NCI-H1048 (cell line): Measurements from ENCODE around the gene FOXP2.
"Not testable (repeated sequence)": the region's sequence is repeated elsewhere in the genome, so short reads cannot be mapped to it uniquely, and the experiment has no call there.

Source experiments
- DNase-seq: peaks from one replicate; lab custom pipeline; 2025; lab: John Stamatoyannopoulos, UW

The FOXP2 gene

GRCh38 chr7:114414156-114415063 is at the start of gene FOXP2:
Gene FOXP2, plus strand, starts transcription at chr7:114414815. Its CDS starts 11,697 bp downstream, at chr7:114426512.
- no peak for DNase-seq

GRCh38 chr7:114365791-114366190 is 48.8 kb upstream of the FOXP2 start:
- DNase-seq, result no peak

GRCh38 chr7:114368492-114368891 is 46.1 kb upstream of the FOXP2 start:
- no peak for DNase-seq

GRCh38 chr7:114369294-114369693 is 45.3 kb upstream of the FOXP2 start:
- DNase-seq, result no peak

GRCh38 chr7:114372619-114373018 is 42.0 kb upstream of the FOXP2 start:
- DNase-seq, result no peak

- no peak for DNase-seq
Measured at GRCh38 chr7:114375907-114376306, 38.7 kb upstream of the FOXP2 start.

- DNase-seq, result not testable (repeated sequence)
Measured at GRCh38 chr7:114383946-114384345, 30.7 kb upstream of the FOXP2 start.

GRCh38 chr7:114384346-114384745 is 30.3 kb upstream of the FOXP2 start:
- DNase-seq, result not testable (repeated sequence)

- DNase-seq, result no peak
Measured at GRCh38 chr7:114388021-114388420, 26.6 kb upstream of the FOXP2 start.

GRCh38 chr7:114392686-114393085 is 21.9 kb upstream of the FOXP2 start:
- DNase-seq, result no peak

GRCh38 chr7:114402876-114403635 is 11.6 kb upstream of the FOXP2 start:
- no peak for DNase-seq

- no peak for DNase-seq
Measured at GRCh38 chr7:114405427-114405826, 9.2 kb upstream of the FOXP2 start.

GRCh38 chr7:114409750-114410149 is 4.9 kb upstream of the FOXP2 start:
- no peak for DNase-seq

- DNase-seq, result peak; percentile 74
Measured at GRCh38 chr7:114412548-114412947, 2.1 kb upstream of the FOXP2 start.

- no peak for DNase-seq
Measured at GRCh38 chr7:114413761-114414155, 857 bp upstream of the FOXP2 start.

GRCh38 chr7:114415064-114415989 is 712 bp downstream of the FOXP2 start:
- DNase-seq, result no peak

- DNase-seq, result no peak
Measured at GRCh38 chr7:114416129-114416990, 1.7 kb downstream of the FOXP2 start.

- DNase-seq, result no peak
Measured at GRCh38 chr7:114417290-114417689, 2.7 kb downstream of the FOXP2 start.

- no peak for DNase-seq
Measured at GRCh38 chr7:114418117-114418516, 3.5 kb downstream of the FOXP2 start.

GRCh38 chr7:114419441-114420272 is 5.0 kb downstream of the FOXP2 start:
- DNase-seq, result no peak
